ENCODE results near the gene RHOT2. TPM values are rescaled to one million over a fixed set of nuclear protein-coding genes. Genes with fewer than 3 reads are reported as not detected.
A peak's percentile ranks its signal among the peaks of the same experiment; 100 is the strongest.

The RHOT2 gene
- total and polyA plus RNA-seq, 9 of the 15 experiments (the other 6 are each of a cell fraction or from before 2014, with no cell fraction given): 5.0 to 373 (median 112) TPM

- TF ChIP-seq TCF15 (CRISPR knock-in tag; IDR thresholded peaks at IDR 0.05) (no peak), COPS2 (conservative IDR thresholded peaks at IDR 0.05) (no peak), THRAP3 (IDR thresholded peaks at IDR 0.05; ENCODE audit: borderline replicate concordance) (peak; percentile 74; the same call in 1 of the 2 replicates), JUN (IDR thresholded peaks at IDR 0.05; ENCODE audit: borderline replicate concordance, low read depth, low read length) (peak; percentile 83), JUN (CRISPR knock-in tag; IDR thresholded peaks at IDR 0.05; ENCODE audit: borderline replicate concordance) (no peak), ZNF143 (CRISPR knock-in tag; IDR thresholded peaks at IDR 0.05) (no peak), NFYB (IDR thresholded peaks at IDR 0.05; ENCODE audit: extremely low read depth, insufficient read length) (no peak), SMARCA5 (IDR thresholded peaks at IDR 0.05) (peak; percentile 32; the same call in 1 of the 2 replicates), ZNF592 (IDR thresholded peaks at IDR 0.05) (peak; percentile 65; the same call in 1 of the 2 replicates), ESRRA (IDR thresholded peaks at IDR 0.05; ENCODE audit: borderline replicate concordance, low read depth) (no peak), USF1 (CRISPR knock-in tag; IDR thresholded peaks at IDR 0.05) (no peak), CBX2 (IDR thresholded peaks at IDR 0.05; ENCODE audit: insufficient read depth, low read length, poor library complexity, severe bottlenecking) (no peak), ARID4B (CRISPR knock-in tag; IDR thresholded peaks at IDR 0.05) (0 out of 2 replicates have a peak, but pooled peaks have one; percentile 17), ZNF217 (CRISPR knock-in tag; IDR thresholded peaks at IDR 0.05) (no peak), NR3C1 (CRISPR knock-in tag; IDR thresholded peaks at IDR 0.05) (no peak), USF2 (CRISPR knock-in tag; IDR thresholded peaks at IDR 0.05) (no peak)
Measured at GRCh38 chr16:626787-627453, 41.0 kb upstream of the RHOT2 start (continued).

All from K562 (cell line).